DMS 273 (cell line): ENCODE measurements around the gene C11orf42.

Source experiments
- DNase-seq: peaks from one replicate; lab custom pipeline; 2025; ENCODE audit not compliant: unreplicated experiment; lab: John Stamatoyannopoulos, UW

C11orf42 gene, protein sequence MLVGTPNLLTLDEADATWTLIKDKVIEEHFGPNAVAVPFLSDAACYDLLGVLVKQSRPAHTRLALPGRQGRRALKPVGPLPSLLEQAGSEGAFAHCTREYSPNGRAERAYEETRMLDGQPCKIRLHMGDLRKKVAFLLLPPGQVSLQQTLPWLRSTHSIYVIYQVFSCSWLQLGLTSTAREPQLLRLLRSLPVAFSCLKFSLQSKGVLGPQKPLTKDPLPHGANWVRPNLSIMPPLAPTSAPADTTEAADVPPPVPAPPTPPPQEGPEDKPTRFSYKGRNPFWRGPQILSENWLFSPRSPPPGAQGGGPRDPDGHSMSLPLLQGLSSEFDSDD

DNA sequence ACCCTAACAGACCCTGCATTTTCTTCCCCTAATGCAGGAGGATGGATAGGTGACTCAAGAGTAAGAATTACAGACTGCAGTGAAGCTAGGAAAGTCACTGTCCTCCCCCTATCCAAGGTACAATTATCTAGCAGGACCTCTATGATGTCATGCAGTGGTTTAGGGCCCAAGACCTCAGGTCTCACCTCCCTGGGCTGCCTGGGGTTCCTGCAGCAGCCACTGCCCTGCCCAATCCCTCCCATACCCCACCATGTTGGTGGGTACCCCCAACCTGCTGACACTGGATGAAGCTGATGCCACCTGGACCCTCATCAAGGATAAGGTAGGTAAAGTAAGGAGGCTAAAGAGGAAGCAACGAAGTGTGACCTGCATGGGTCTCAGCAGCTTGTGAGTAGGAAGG lies at the start of gene C11orf42:
Gene C11orf42, plus strand, starts transcription at position 192 of the 400 bp plus-strand sequence. Its CDS starts 59 bp downstream, at position 251.
- no peak for DNase-seq

DNA sequence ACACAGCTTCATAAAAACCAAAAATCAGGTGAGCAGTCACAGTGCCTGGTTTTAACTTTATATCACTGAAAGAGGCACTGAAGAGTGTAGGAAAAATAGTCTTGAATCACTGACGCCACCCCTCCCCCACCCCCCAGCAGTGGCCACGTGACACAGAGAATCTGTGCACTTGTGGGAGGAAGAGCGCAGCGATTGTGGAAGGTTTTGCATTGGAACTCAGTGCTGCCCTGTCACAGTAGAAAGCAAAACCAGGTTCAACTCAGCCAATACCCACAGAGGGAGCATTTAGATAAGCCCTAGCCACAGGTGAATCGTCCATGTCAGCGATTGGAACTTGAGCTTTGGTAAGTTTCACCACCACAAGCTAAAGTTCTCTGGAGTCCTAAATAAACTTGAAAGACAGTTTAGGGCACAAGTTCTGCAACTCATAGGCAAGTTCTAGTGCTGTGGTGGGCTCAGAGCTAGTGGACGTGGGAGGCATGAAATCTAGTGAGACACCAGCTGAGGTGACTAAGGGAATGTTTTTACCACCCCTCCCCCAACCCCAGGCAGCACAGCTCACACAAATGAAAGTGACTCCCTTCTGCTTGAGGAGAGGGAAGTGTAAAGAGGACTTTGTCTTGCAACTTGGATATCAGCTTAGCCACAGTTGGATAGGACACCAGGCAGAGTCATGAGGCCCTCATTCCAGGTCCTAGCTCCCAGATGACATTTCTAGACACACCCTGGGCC lies 48.6 kb upstream of the C11orf42 start:
- DNase-seq, result no peak

DNA sequence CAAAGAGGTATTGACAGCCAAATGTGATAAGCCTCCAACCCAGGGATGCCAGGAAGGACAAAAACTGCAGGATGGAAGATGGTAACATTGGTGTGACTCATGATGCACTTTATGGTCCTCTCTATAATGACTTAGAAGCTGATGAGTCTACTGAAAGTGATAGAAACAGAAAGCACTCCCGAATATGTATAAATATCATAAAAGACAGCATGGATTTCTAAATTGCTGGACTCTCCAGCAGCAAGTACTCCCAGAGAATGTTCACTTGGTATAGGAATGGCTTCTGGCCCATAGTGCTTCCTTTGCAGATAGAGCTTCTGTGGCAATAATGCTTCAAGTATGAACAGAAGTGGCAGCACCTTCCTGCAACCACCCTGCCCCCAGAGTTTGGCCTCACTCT lies 35.1 kb upstream of the C11orf42 start, which contains the start of gene OR52B2:
Gene OR52B2, minus strand, starts transcription at position 101 of the 400 bp plus-strand sequence. Its CDS starts 0 bp downstream, at position 101.
- DNase-seq, result no peak

DNA sequence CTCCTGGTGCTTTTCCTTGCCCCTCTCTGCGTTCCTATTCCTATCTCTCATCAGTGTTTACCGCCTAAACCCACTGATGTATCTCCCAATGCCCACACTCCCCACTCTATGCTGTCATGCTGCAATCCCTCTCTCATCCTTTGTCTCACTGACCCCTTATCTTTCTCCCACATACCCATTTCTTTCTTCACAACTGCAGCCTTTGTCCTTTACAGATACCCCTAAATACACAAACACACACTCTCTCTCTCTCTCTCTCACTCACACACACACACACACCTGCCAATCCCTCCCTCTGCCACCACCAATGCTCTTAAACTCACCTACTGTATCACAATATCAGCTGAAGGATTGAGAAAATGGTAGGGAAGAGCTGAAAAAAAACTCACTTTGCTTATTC lies 29.9 kb upstream of the C11orf42 start:
- DNase-seq, result no peak

DNA sequence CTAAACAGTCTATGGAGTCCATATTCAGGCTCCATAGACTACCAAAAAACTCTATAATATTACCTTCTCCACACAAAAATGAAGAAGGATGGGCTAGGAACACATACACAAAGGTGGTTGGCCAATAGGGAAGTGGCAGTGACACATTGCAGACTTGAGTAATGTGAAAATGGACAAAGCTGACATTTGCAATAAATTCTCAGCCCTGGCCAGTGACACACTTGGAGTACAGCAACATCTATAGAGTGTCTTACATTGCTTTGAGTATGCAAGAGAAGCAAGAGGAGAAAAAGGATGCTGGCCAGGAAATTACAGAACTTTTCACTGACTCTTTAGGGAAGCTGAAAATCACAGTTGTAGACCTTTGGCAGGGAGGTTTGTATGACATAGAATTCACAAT lies 13.6 kb upstream of the C11orf42 start:
- DNase-seq, result no peak

DNA sequence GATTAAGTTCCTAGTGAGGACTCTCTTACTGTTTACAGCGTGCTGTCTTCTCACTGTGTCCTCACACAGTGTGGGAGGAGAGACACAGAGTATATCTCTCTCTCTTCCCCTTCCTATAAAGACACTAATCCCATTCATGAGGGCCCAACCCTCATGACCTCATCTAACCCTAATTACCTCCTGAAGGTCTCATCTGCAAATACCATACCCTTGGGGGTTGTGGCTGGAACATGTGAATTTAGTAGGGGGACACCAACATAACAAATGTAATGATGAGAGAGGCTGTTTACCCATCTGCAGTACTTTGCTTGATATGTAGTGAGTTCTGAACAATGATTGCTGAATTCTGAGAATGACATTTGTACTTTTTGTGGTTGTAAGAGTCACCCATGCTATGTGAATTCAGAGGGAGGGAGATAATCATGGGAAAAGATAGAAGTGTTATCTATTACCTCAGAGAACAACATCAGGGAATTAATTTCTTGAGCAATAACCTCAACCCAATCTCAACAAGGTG lies 11.2 kb upstream of the C11orf42 start:
- DNase-seq, result no peak

DNA sequence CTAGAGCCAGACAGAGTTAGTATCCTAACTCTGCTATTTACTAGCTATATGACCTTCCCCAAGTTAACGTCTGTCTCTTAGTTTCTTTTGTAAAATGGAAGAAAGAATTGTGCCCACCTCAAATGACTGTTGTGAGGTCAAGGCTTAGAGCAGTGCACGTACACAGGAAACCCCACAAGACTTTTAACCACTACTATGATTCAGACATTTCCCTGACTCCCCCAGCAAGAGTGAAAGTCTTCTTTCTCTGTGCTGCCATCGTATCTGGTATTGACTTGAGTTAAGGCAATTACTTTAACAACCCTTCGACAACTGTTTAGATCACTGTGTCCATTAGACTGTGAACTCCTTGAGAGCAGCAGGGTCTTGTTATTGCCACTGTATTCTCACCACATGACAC lies 9.0 kb upstream of the C11orf42 start:
- no peak for DNase-seq

DNA sequence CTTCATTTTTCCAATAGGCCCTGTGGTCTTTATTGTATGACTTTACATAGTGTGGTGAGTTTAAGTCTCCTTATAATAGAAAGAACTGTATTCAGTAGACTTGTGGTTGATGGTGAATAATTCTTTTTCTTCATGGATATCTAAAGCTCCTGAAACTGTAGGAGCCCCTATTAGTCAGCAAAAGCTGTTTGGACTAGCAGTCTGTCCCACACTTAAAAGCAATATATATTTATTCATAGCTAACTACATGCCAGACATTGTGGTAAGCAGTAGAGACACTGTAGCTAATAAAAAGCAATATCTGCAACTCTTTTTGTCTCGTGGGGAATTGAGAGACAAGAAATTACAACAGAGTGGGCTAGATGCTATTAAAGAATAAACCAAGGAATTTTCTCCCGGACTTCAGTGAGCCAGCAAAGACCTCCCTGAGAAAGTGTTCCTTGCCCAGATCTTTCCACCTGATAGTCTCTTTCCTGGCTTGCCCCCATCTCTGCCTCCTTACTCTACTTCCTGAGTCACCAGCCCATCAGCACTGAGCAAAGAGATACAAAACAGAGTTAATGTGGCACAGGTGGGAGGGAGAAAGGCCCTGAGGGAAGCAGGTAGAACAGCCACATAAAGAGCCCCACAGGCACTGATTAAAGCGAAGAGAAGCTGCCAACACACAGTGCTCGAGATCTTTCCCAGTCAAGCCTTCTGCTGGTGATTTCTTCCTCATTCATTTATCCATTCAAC lies 7.7 kb upstream of the C11orf42 start:
- no peak for DNase-seq

DNA sequence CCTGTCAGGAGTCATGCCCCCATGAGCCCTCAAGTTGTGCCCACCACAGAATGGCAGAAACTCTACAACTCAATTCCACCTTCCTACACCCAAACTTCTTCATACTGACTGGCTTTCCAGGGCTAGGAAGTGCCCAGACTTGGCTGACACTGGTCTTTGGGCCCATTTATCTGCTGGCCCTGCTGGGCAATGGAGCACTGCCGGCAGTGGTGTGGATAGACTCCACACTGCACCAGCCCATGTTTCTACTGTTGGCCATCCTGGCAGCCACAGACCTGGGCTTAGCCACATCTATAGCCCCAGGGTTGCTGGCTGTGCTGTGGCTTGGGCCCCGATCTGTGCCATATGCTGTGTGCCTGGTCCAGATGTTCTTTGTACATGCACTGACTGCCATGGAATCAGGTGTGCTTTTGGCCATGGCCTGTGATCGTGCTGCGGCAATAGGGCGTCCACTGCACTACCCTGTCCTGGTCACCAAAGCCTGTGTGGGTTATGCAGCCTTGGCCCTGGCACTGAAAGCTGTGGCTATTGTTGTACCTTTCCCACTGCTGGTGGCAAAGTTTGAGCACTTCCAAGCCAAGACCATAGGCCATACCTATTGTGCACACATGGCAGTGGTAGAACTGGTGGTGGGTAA lies 6.1 kb upstream of the C11orf42 start, which contains the start of gene OR52W1:
Gene OR52W1, plus strand, starts transcription at position 51 of the 637 bp plus-strand sequence. Its CDS starts 0 bp downstream, at position 51.
- no peak for DNase-seq

DNA sequence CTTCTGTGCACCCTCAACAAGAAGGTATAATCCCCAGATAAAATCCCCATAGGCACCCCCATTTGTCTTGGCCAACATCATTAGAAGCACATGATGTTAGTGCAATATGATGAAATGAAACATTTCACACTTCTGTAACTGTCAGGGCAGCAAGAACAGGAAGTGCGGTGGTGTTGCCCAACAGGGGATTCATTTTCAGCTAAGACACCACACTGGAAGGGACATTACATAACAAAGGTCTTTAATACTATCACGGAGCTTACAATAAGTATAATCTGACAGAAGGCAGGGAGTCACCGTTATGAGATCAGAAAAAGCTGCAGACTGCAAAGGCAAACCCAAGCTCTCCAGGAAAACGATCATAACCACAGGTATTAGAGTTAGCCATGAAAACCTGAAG lies 4.4 kb upstream of the C11orf42 start:
- DNase-seq, result no peak

DNA sequence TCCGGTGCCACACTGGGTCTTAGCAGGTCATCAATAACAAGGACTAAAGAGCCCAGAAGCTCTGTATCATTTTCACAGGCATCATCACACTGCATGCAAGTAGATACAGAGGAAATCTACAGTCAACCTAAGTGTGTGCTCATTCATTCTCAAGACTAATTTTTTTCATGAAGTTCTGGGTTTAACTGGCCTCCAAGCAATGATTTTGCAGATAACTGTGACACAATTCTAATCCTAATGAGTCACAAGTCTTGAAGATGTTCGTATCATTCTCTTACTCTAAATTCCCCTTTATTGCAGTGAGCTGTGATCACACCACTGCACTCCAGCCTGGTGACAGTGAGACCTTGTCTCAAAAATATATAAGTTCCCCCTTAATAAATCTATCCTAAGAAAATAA lies 3.9 kb upstream of the C11orf42 start:
- no peak for DNase-seq

DNA sequence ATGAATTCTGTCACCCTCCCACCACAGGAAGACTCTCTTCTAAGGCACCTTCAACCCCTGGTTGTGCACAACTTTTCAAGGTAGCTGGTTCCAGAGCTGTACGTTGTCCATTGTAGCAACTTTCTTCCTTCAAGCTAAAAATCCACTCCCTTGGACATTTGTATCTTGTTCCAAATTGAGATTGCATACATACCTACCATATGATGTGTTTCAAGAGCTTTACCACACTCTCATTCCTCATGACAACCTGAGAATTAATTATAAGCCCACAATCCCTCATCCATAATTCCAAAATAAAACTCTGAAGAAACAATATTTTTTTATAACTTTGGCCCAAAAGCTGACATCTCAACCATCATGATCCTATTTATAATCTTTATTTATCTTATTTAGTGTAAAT lies 3.3 kb upstream of the C11orf42 start:
- no peak for DNase-seq

DNA sequence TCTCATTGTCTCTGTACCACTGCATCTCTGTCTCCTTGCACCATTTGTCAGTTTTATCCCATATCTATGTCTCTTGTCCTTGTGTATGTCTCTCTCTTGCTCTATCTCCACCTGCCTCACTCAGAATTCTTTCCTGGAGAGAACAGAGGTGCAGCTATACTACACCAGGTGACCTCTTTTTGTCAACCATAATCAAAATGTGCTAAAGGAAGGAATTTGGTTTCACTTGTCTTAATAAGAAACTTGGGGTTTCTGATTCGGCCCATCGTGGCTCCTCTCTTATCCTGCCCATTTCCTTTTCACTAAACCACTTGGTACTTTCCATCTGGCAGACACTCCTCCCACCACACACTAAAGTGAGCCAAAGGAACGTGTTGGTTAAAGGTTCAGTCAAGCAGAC lies 2.0 kb upstream of the C11orf42 start:
- no peak for DNase-seq

DNA sequence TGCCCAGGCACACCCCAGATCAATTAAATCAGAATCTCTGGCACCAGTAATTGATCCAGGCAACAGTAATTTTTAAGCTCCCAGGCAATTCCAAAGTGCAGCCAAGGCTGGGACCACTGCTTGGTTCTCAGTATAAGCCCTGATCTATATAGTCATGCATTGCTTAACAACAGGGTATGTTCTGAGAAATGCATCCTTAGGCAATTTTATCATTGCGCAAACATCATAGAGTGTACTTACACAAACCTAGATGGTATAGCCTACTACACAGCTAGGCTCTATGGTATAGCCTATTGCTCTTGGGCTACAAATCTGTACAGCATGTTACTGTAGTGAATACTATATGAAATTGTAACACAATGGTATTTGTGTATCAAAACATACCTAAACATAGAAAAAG lies 651 bp upstream of the C11orf42 start:
- DNase-seq, result no peak

DNA sequence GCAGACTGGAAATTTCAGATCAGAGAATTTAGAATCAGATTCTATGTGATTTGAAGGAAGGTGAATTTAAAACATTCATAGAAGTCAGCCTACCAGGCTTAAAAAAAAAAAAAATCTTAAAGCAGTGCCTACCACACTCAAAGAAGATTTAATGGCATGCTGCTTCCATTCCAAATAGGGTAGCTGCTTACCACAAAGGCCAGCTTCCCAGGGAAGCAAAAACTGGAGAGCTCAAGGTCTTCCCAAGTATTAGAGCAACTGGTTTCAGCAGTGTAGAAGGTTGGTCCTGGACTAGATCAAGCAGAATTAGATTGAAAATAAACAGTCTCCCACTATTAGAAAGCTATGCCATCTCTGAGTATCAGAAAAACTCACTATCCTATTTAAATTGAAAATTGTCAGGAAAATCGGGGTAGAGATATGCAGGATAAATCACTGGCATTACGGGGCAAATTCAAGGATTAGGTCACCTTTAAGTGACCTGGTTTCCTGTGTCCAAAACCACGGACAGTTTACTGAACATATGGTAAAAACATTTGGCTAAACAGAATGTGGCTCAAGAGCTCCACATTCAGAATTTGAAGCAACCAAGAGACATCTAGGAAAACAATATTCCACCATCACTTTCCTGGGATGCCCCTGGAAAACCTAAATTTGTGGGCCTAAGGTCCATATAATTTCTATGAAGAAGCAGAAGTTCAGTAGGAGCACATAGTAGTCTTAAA lies 1.3 kb downstream of the C11orf42 start:
- DNase-seq, result no peak

DNA sequence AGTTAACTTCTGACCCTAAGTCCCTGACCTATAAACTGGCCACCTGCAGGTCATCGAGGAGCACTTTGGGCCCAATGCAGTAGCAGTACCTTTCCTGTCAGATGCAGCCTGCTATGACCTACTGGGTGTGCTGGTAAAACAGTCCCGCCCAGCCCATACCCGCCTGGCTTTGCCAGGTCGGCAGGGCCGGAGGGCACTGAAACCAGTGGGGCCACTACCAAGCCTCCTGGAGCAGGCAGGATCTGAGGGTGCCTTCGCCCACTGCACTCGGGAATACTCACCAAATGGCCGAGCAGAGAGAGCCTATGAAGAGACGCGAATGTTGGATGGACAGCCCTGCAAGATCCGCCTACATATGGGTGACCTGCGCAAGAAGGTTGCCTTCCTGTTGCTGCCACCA lies 4.4 kb downstream of the C11orf42 start:
- no peak for DNase-seq

DNA sequence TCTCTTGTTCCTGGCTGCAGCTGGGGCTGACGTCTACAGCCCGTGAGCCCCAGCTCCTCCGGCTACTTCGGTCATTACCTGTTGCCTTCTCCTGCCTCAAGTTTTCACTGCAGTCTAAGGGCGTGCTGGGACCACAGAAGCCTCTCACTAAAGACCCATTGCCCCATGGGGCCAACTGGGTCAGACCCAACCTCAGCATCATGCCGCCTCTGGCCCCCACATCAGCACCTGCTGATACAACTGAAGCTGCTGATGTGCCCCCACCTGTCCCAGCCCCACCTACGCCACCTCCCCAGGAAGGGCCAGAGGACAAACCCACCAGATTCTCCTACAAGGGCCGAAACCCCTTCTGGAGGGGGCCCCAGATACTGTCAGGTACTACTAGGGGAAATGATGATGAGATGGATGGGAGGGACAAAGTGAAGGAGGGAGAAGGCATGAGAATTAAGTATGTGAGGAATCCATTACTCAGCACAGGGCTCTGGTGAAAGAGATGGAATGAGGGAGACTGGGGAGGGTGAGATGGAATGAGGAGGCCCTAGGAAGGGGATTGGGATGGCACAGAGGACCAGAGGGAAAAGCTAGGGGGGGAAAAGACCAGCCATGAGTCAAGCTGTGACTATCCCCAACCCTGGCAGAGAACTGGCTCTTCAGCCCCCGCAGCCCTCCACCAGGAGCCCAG lies 5.1 kb downstream of the C11orf42 start:
- DNase-seq, result no peak

DNA sequence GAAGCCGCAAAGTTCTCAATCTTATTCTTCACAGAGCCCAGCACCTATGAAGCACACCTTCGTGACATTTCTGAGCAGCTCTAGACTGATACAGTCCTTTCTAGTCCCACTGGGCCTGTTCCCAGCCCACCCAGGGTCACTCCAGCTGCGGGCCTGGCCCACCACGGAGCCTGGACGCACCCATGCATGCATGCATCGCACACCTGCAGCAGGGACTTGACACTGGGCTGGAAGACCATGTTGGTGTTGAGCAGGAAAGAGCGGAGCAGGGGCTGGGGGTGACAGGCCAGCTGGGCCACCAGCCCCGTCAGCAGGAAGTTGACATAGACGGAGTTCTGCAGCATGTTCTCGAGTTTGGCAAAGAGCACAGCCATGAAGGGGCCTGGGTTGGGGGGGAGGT lies 9.2 kb downstream of the C11orf42 start:
- DNase-seq, result no peak

DNA sequence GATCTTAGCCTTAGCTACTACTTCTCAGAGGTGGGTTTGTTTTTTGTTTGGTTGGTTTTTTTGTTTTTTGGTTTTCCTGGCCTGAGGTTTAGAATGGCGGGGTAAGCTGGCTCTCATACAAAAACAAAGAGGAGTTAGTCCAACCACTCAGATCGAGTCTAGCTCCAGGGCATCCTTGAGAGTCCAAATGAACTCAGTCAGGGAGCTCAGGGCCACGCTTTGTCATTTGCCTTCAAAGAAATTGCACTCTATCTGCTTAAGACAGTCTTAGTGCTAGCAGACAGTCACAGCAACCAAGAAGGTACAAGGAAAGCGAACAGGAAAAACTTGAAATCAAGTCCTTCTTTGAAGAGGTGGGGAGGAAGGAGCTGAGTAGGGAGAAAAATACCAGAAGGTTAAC lies 11.1 kb downstream of the C11orf42 start:
- no peak for DNase-seq

DNA sequence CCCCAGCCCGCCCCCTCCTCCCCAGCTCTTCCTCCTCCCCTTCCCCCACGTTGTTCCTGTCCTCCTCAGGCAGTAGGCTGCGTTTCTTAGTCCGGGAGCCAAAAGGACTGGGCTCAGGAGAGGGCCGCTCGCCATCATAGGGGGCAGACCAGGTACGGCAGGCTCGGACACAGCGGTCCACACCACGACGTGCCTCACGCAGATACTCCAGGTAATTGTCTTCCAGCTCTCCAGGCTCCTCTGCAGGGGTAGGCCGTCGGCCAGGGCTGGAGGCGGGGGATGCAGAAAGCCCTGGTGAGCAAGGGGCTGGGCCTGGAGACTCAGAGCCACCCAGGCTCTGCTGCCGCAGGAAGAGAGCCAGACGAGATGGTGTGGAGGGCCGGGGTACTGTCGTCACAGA lies 12.4 kb downstream of the C11orf42 start:
- no peak for DNase-seq
